Measurements from ENCODE around the gene NRG2.

Gene NRG2

DNA sequence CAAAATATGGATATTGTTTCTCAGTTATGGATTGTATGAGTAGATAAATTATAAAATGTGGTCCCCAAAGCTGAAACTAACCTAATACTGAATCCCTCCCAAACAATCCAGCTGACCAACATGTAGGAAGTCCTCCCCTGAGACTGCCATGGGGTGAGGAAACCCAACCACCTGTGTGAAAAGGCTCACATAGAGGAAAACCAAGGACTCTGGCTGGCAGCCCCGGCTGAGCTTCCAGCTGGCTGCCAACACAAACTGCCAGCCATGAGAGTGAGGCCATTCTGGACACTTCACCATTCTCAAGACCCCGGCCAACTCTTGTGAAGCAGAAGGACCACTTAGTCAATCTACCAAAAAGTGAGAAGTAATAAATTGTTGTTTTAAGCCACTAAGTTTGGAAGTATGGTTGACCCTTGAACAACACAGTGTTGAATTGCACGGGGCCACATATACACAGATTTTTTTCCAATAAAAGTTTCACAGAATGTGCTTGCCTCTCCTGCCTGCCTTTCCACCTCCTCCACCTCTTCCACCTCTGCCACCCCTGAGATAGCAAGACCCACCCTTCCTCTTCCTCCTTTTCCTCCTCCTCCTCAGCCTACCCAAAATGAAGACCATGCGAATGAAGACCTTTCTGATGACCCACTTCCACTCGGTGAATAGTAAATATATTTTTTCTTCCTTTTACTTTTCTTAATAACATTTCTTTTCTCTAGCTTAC lies 15.3 kb upstream of the NRG2 start:
- WGBS, result 88% methylated on average over 5 of the region's 5 CpGs
- Histone ChIP-seq H3K27me3 (ENCODE audit: insufficient read depth, low read length) (peaks cover 76% of the 10 kb centered on the region), H3K4me1 (ENCODE audit: insufficient read depth, low read length) (no peaks in the 10 kb centered on the region)

DNA sequence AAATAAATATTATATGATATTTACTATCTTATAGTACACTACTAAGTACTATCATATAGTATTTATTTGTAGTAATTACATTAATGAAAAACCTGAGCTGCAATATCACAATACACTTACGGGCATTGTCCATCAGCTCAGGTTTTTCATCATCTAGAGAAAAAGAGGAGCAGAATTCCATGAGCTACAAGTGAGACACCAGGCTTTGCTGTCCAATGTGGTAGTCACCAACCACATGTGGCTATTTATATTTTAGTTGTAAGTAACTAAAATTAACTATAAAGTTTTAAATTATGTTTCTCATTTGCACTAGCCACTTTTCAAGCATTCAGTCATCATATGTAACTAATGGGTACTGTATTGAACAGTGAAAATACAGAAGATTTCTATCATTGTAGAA lies 13.8 kb upstream of the NRG2 start:
- peaks cover 74% of the 10 kb centered on the region for H3K27me3 ChIP-seq (ENCODE audit: insufficient read depth, low read length)
- no peaks in the 10 kb centered on the region for H3K4me1 ChIP-seq (ENCODE audit: insufficient read depth, low read length)
- 100% methylated on average over 1 of the region's 1 CpG for WGBS
- no peaks in the 10 kb centered on the region for H3K36me3 ChIP-seq (ENCODE audit: insufficient read depth, low read length)
- H3K9ac ChIP-seq (ENCODE audit: low read depth, low read length), result no peak overlapping the region
- H3K27ac ChIP-seq (ENCODE audit: low read depth, low read length), result no peak overlapping the region
- no peaks in the 10 kb centered on the region for H3K9me3 ChIP-seq (ENCODE audit: insufficient read depth, low read depth, low read length)
- no peak overlapping the region for H3K4me3 ChIP-seq (ENCODE audit: low read length)

More for the DNA sequence above, 15.3 kb upstream of the NRG2 start:
- Histone ChIP-seq H3K36me3 (ENCODE audit: insufficient read depth, low read length) (no peaks in the 10 kb centered on the region), H3K9ac (ENCODE audit: low read depth, low read length) (no peak overlapping the region), H3K27ac (ENCODE audit: low read depth, low read length) (no peak overlapping the region), H3K9me3 (ENCODE audit: insufficient read depth, low read depth, low read length) (no peaks in the 10 kb centered on the region), H3K4me3 (ENCODE audit: low read length) (no peak overlapping the region)

DNA sequence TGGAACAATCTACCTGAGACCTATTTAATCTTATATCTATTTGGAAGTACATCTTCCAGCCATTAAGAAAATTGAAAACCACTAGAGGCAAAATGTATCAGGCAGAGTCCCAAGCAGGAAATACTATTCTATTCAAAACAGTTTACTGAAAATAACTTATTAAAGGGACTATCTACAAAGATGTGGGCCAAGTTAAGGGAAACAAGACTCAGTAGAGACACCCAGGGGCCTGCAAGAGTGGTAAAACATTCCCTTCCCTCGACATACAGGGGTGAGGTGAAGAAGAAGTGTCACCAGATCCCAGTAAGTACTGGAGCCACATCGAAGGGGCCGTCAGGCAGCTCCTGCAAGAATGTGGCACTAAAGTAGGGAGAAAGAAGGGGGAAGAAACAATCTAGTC lies 12.1 kb upstream of the NRG2 start:
- Histone ChIP-seq H3K27me3 (ENCODE audit: insufficient read depth, low read length) (peaks cover 69% of the 10 kb centered on the region), H3K27ac (ENCODE audit: low read depth, low read length) (no peak overlapping the region), H3K36me3 (ENCODE audit: insufficient read depth, low read length) (no peaks in the 10 kb centered on the region), H3K4me1 (ENCODE audit: insufficient read depth, low read length) (no peaks in the 10 kb centered on the region), H3K9ac (ENCODE audit: low read depth, low read length) (no peak overlapping the region), H3K9me3 (ENCODE audit: insufficient read depth, low read depth, low read length) (no peaks in the 10 kb centered on the region), H3K4me3 (ENCODE audit: low read length) (no peak overlapping the region)
- WGBS, result 46% methylated on average over 3 of the region's 3 CpGs

DNA sequence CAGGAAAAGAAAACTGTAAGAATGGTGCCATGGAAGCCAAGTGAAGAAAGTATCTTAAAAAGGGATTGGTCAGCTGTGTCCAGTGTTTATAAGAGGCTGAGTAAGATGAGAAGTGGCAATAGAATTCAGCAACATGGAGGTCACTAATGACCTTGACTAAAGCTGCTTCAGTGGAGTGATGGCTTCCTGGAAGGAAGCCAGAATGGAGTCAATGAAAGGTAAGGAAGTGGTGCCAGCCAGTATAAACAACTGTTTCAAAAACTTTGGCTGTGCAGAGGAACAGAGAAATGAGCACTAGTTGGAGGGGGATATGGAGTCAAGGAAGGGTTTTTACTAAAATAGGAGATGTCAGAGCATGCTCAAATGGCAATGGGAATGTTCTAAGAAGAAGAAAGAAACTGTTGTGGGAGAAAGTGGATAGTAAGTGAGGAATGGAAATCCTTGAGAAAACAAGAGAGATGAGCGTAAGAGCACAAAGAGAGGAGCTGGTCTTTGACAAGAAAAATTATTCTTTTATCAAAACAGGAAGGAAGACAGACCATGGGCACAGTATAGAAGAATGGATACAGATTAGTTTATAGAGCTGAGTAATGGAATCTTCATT lies 11.1 kb upstream of the NRG2 start:
- Histone ChIP-seq H3K4me3 (ENCODE audit: low read length) (no peak overlapping the region), H3K27me3 (ENCODE audit: insufficient read depth, low read length) (peaks cover 66% of the 10 kb centered on the region), H3K36me3 (ENCODE audit: insufficient read depth, low read length) (no peaks in the 10 kb centered on the region), H3K9me3 (ENCODE audit: insufficient read depth, low read depth, low read length) (no peaks in the 10 kb centered on the region), H3K4me1 (ENCODE audit: insufficient read depth, low read length) (no peaks in the 10 kb centered on the region), H3K9ac (ENCODE audit: low read depth, low read length) (no peak overlapping the region), H3K27ac (ENCODE audit: low read depth, low read length) (no peak overlapping the region)
- WGBS, result 95% methylated on average over 1 of the region's 1 CpG

DNA sequence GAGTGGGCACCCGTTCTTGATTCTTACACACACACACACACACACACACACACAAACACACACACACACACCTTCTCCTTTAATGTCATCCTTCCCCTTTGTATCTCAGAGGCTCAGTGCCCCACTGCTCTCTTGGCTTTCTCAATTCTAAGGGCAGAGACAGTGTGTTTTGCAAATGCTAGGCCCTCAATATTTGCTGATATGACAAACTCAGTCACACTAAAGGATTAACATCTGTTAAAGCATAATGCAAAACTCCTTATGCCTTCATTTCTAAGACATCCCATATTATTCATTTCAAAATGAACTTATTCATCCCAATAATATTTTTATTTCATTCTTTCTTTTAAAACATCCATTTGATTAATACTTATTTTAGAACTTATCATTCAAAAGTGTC lies 8.9 kb upstream of the NRG2 start:
- H3K36me3 ChIP-seq (ENCODE audit: insufficient read depth, low read length), result no peaks in the 10 kb centered on the region
- H3K27ac ChIP-seq (ENCODE audit: low read depth, low read length), result no peak overlapping the region
- 57% methylated on average over 1 of the region's 1 CpG for WGBS
- H3K9ac ChIP-seq (ENCODE audit: low read depth, low read length), result no peak overlapping the region
- H3K4me1 ChIP-seq (ENCODE audit: insufficient read depth, low read length), result no peaks in the 10 kb centered on the region
- H3K27me3 ChIP-seq (ENCODE audit: insufficient read depth, low read length), result peaks cover 46% of the 10 kb centered on the region
- H3K9me3 ChIP-seq (ENCODE audit: insufficient read depth, low read depth, low read length), result no peaks in the 10 kb centered on the region
- no peak overlapping the region for H3K4me3 ChIP-seq (ENCODE audit: low read length)

DNA sequence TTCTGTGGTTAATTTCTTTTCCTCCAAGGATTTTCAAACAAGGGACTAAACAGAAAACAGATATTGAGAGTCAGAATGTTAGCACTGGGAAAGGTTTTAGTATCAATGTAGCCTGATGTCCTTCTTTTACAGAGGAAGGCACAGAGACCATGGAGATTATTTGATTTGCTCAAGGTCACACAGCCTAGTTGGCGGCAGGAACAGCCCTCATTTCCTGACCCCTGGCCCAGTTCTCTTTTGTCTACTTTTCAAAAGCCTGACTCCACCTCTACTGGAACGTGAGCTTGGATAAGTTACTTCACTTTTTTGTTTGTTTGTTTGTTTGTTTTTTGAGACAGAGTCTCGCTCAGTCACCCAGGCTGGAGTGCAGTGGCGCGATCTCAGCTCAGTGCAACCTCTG lies 6.6 kb upstream of the NRG2 start:
- no peak overlapping the region for H3K27ac ChIP-seq (ENCODE audit: low read depth, low read length)
- WGBS, result 83% methylated on average over 5 of the region's 5 CpGs
- no peaks in the 10 kb centered on the region for H3K9me3 ChIP-seq (ENCODE audit: insufficient read depth, low read depth, low read length)
- no peak overlapping the region for H3K9ac ChIP-seq (ENCODE audit: low read depth, low read length)
- H3K27me3 ChIP-seq (ENCODE audit: insufficient read depth, low read length), result peaks cover 39% of the 10 kb centered on the region
- no peaks in the 10 kb centered on the region for H3K36me3 ChIP-seq (ENCODE audit: insufficient read depth, low read length)
- H3K4me1 ChIP-seq (ENCODE audit: insufficient read depth, low read length), result no peaks in the 10 kb centered on the region
- H3K4me3 ChIP-seq (ENCODE audit: low read length), result no peak overlapping the region

DNA sequence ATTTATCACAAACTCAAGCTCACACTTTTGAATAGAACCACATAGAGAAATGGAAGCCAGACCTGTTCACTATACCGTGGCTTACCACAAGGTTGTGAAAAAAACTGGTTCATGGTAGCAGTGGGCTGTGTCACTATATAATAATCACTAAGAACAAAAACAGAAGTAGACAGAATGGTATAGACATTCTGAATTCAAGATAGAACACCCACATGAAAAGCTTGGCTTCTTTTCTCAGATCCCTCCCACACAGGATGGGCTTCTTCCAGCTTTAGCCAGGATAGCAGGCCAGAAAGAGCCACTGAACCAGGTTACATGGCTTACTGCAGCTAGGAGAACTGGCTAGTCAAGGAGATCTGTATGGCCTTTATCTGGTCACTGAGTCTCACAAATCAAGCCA lies 6.1 kb upstream of the NRG2 start:
- WGBS, result no CpG with 5 or more reads among the region's 1 CpG
- H3K9ac ChIP-seq (ENCODE audit: low read depth, low read length), result no peak overlapping the region

DNA sequence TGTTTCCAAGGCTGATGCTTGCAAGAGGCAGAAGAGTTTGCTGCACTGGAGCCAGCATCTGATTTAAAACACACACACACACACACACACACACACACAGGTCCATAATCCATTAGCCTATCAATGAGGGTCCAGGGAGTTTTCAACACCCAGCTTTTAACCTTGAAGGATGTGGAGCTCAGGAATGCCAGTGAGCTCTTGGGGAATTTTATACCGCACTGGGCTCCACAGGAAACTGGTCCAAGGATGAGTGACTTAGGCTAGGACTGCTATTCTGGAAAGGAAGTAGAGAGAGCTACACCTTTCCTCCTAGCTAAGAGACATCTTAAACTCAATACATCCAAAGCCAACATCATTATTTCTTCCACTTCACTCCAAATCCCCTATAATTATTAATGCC lies 942 bp upstream of the NRG2 start:
- H3K27ac ChIP-seq (ENCODE audit: low read depth, low read length), result no peak overlapping the region
- 50% methylated on average over 1 of the region's 1 CpG for WGBS

More for the DNA sequence above, 6.1 kb upstream of the NRG2 start:
- Histone ChIP-seq H3K27me3 (ENCODE audit: insufficient read depth, low read length) (peaks cover 39% of the 10 kb centered on the region), H3K36me3 (ENCODE audit: insufficient read depth, low read length) (no peaks in the 10 kb centered on the region), H3K9me3 (ENCODE audit: insufficient read depth, low read depth, low read length) (no peaks in the 10 kb centered on the region), H3K4me1 (ENCODE audit: insufficient read depth, low read length) (no peaks in the 10 kb centered on the region), H3K27ac (ENCODE audit: low read depth, low read length) (no peak overlapping the region), H3K4me3 (ENCODE audit: low read length) (no peak overlapping the region)

DNA sequence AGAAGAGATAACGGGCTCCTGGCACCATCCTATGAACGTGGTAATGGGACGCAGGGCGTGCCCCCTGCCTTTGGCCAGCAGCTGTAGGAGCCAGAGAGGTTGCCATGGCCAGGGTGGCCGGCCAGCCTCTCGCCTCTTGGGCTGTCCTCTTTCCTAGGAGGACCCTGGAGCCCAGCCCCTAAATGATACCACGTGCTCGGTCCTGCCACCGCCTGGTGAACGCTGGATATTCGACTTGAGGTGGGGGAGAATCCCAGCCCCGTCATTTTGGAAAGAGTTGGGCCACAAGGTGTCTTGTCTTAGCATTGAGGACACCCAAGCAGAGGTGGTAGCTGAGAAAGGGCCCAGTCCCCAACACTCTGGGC lies 391 bp upstream of the NRG2 start:
- 1% methylated on average over 12 of the region's 12 CpGs for WGBS
- Histone ChIP-seq H3K9ac (ENCODE audit: low read depth, low read length) (no peak overlapping the region), H3K36me3 (ENCODE audit: insufficient read depth, low read length) (no peaks in the 10 kb centered on the region), H3K4me1 (ENCODE audit: insufficient read depth, low read length) (peaks cover 4% of the 10 kb centered on the region; the same call in 1 of the 2 replicates), H3K9me3 (ENCODE audit: insufficient read depth, low read depth, low read length) (no peaks in the 10 kb centered on the region), H3K27me3 (ENCODE audit: insufficient read depth, low read length) (peaks cover 78% of the 10 kb centered on the region), H3K27ac (ENCODE audit: low read depth, low read length) (no peak overlapping the region), H3K4me3 (ENCODE audit: low read length) (peak overlapping the region; percentile 50)

More for the DNA sequence above, 942 bp upstream of the NRG2 start:
- Histone ChIP-seq H3K27me3 (ENCODE audit: insufficient read depth, low read length) (peaks cover 73% of the 10 kb centered on the region), H3K9me3 (ENCODE audit: insufficient read depth, low read depth, low read length) (no peaks in the 10 kb centered on the region), H3K9ac (ENCODE audit: low read depth, low read length) (no peak overlapping the region), H3K4me1 (ENCODE audit: insufficient read depth, low read length) (peaks cover 4% of the 10 kb centered on the region; the same call in 1 of the 2 replicates), H3K4me3 (ENCODE audit: low read length) (no peak overlapping the region), H3K36me3 (ENCODE audit: insufficient read depth, low read length) (no peaks in the 10 kb centered on the region)

DNA sequence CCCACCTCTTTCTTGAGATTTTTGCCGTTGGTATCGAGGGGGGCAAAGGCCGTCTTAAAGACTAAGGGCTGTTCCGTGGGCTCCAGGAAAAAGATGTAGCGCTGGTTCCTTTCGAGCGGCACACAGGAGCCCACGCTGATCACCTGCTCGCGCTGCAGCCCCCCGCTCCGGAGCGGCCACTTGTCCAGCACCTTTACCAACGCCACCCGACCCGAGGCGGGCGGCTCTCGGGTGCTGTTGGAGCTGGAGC lies 781 bp downstream of the NRG2 start:
- WGBS, result 5% methylated on average over 19 of the region's 19 CpGs
- H3K9ac ChIP-seq (ENCODE audit: low read depth, low read length), result no peak overlapping the region
- H3K27me3 ChIP-seq (ENCODE audit: insufficient read depth, low read length), result peaks cover 89% of the 10 kb centered on the region
- no peaks in the 10 kb centered on the region for H3K9me3 ChIP-seq (ENCODE audit: insufficient read depth, low read depth, low read length)
- no peak overlapping the region for H3K27ac ChIP-seq (ENCODE audit: low read depth, low read length)
- no peaks in the 10 kb centered on the region for H3K36me3 ChIP-seq (ENCODE audit: insufficient read depth, low read length)
- H3K4me3 ChIP-seq (ENCODE audit: low read length), result peak overlapping the region; percentile 50
- H3K4me1 ChIP-seq (ENCODE audit: insufficient read depth, low read length), result peaks cover 8% of the 10 kb centered on the region; the same call in 1 of the 2 replicates

DNA sequence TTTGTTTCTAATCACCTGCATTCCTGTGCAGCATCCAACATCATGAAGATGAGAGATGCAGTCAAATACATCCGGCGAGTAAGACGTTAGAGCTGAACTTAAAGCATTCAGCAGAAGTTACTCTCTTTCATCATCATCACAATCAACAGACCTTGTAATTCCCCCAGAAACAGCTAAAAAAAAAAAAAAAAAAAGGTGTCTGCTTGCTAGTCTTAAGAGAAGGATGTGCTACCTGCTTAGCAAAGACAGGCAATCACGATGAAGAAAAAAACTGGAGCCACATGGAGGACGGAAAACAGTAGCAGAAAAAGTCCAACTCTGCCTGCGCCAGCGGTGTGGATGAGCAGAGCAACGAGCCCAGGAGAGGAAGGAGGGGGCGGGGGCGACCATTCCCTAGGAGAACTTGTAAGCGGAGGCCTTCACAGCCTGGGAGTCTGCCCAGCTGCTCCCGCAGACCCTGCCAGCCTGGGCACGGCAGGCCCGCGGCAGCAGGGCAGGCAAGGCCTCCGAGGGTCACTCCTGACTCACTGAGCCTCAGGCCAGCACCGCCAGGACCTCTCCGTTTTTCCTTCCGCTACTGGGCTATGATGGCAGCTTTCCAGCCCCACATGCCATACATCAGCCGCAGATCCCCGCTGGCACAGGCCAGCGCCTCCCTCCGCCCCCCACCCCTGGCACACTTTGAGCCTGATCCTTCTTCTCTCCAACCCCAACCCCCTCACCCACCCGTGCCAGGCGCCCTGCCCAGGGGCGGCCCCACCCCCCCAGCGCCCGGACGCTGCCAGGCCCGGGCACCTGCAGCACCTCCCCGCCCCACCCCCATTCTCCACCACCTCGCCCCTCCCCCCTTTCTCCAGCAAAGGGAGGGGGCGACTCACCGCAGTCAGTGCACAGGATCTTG lies 1.4 kb downstream of the NRG2 start:
- Histone ChIP-seq H3K36me3 (ENCODE audit: insufficient read depth, low read length) (no peaks in the 10 kb centered on the region), H3K9ac (ENCODE audit: low read depth, low read length) (no peak overlapping the region), H3K4me3 (ENCODE audit: low read length) (peak overlapping the region; percentile 50), H3K27me3 (ENCODE audit: insufficient read depth, low read length) (peaks cover 95% of the 10 kb centered on the region), H3K9me3 (ENCODE audit: insufficient read depth, low read depth, low read length) (no peaks in the 10 kb centered on the region), H3K4me1 (ENCODE audit: insufficient read depth, low read length) (peaks cover 8% of the 10 kb centered on the region; the same call in 1 of the 2 replicates), H3K27ac (ENCODE audit: low read depth, low read length) (no peak overlapping the region)
- WGBS, result 7% methylated on average over 32 of the region's 34 CpGs

All from HUES64 (cell line).